ENCODE measurements around the gene AARS2.

DNA sequence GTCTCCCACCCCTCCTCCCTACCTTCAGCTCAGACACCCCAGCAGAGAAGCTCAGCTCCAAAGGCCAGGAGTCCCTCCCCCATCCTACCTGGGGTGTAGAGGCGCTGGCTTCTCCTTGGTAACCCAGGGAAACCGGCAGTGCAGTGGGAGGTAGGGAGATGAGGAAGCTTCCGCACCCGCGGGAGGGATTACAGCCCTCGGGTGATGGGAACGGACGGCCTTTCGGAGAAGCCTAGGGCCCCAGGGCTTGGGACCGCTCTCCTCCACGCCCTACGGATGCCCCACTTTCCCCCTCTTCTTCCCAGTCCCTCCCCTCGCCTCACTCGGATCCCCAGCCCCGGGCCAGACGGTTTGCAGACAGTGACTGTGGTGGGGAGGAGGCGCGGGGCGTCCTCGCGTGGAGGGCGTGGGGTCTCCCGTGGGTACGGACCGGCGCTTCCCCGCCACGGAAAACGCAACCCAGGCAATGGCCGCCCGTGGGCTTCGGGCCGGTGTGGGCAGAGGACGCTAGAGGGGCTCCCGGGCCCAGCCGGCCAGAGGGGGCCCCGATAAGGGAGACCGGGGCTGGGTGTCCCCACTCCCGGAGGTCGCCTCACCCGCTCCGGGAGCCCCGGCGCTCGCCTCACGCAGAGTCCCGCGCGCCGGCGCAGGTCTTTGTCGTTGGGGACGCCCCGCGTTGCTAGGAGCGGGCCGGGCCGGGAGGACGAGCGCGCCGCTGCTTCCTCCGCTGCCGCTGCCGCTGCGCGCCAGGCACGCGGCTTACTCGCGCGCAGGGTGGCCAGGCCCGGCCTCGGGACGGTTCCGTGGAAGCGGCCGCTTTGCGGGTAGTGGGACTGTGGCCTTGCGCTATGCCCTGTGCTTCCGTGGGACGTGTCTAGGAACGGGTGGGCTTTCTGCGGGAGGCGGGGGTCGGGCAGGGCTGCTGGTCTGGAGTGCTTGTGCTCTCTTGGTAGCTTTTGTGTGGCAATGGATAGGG is 15.8 kb downstream of the AARS2 start:
- peak; percentile 49; the same call in 1 of the 2 replicates for TF ChIP-seq POLR2AphosphoS5 (IDR thresholded peaks at IDR 0.05; ENCODE audit: low read depth)
- TF ChIP-seq CTCF (IDR thresholded peaks at IDR 0.05; ENCODE audit: insufficient read depth, low read length): no peak
- TF ChIP-seq REST (IDR thresholded peaks at IDR 0.05; ENCODE audit: insufficient replicate concordance, low read depth): no peak

Data from HL-60 (cell line).